Anterior cingulate cortex (tissue), 58 donors: ENCODE data around the gene HLA-A.

Experiments used
- DNase-seq, 58 donors: peaks; one replicate each; lab custom pipeline; 2025; lab: John Stamatoyannopoulos, UW

Gene HLA-A

DNA sequence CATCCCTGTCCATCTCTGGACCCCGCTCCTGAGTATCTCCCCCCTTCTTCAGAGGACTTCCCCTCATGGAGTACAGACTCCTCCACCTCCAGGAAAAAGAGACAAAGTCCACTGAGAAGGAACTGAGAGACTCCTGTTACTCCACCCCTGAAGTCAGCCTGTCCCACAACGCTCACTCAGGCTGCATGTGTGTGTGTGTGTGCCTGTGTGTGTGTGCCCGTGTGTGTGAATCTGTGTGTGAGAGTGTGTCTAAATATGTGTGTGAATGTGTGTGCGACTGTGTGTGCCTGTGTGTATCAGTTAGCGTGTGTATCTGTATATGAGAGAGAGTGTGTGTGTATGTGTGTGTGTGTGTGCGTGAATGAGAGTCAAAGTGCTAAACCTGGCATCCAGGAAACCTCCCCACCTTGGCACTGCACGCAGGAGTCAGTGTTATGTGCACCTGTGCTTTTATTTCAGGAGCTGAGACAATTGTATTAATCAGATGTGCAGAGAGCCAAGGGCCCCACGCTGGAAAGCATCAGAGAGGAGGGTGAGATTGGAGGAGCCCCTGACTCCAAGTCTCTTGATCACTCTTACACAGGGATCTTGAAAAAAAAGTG, 39.0 kb downstream of the HLA-A start:
- DNase-seq: no peak

DNA sequence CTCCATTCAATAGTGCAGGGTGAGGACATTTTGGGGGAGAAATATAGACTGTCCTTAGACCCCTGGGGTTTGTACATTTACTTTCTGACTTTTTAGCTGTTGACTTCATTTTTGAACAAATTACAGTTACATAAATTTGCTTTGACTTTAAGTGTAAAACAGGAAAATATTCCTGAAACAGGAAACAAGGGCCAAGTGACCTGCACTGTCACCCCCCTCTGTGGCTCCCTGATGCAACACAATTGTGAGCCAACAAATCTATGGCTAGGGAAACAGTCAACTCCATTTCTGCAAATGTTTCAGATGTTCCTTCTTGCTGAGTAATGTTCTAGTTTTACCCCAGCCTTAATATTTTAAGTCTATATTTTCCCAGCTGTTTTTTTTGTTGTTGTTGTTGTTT, 39.8 kb downstream of the HLA-A start:
- DNase-seq: no peak

GRCh38 chr6:29984232-29984631, 41.9 kb downstream of the HLA-A start:
- no peak for DNase-seq

GRCh38 chr6:29984992-29985391, 42.7 kb downstream of the HLA-A start:
- no peak for DNase-seq

GRCh38 chr6:29986179-29986781, 43.9 kb downstream of the HLA-A start:
- DNase-seq: no peak

DNA sequence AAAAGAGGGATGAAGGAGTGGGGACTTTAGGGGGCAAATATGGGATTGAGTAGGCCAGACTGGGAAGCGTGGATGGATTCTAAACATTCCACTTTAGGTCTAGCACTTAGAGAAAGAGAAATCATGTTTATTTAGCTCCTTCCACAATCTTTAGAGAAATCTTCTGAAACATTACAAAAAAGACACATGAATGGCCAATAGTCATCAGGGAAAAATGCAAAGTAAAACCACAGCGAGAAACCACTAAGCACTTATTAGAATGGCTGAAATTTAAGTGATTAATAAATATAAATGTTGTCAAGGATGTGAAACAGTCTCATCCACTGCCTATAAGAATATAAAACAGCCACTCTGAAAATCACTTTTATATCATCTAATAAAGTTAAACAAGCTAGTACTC, 46.9 kb downstream of the HLA-A start:
- no peak for DNase-seq

DNA sequence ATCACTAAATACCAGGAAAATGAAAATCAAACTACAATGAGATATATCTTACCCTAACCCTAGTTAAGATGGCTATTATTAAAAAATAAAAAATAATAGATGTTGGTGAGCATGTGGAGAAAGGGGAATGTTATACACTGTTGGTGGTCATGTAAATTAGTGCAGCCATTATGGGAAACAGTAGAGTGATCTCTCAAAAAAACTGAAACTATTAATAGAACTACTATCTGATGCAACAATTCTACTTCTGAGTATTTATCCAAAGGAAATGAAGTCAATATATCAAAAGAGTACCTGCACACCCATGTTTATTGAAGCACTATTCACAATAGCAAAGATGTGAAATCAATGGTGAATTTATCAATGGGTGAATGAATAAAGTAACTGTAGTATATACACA, 48.6 kb downstream of the HLA-A start:
- no peak for DNase-seq

- DNase-seq: no peak
Observed at GRCh38 chr6:29992807-29993206, 50.5 kb downstream of the HLA-A start.

- DNase-seq: no peak
Observed at GRCh38 chr6:29994826-29995225, 52.5 kb downstream of the HLA-A start.

GRCh38 chr6:29995340-29995777, 53.0 kb downstream of the HLA-A start:
- no peak for DNase-seq
